Activated CD4-positive, alpha-beta T cell treated with anti-CD3 and anti-CD28 coated beads for 48 hours (primary cell): Measurements from ENCODE around the gene NR1D1.

Source experiments
- DNase-seq: peaks from one replicate; pipeline ENCODE4 v3.0.0-alpha.2; 2020

Gene NR1D1

GRCh38 chr17:40074175-40074512 lies 26.2 kb downstream of the NR1D1 start:
- DNase-seq, result no peak

- no peak for DNase-seq
Observed at GRCh38 chr17:40073454-40074174, 26.8 kb downstream of the NR1D1 start.

GRCh38 chr17:40072735-40073346 lies 27.5 kb downstream of the NR1D1 start:
- no peak for DNase-seq

GRCh38 chr17:40072040-40072734 lies 28.2 kb downstream of the NR1D1 start:
- no peak for DNase-seq

- DNase-seq, result no peak
Observed at GRCh38 chr17:40071313-40072039, 28.9 kb downstream of the NR1D1 start.

- DNase-seq, result no peak
Observed at GRCh38 chr17:40070709-40071312, 29.6 kb downstream of the NR1D1 start.

- DNase-seq, result peak; percentile 41
Observed at GRCh38 chr17:40069751-40070708, 30.4 kb downstream of the NR1D1 start.

GRCh38 chr17:40068917-40069750 lies 31.3 kb downstream of the NR1D1 start:
- DNase-seq, result peak; percentile 87

GRCh38 chr17:40068584-40068916 lies 31.8 kb downstream of the NR1D1 start:
- no peak for DNase-seq

GRCh38 chr17:40068129-40068581 lies 32.2 kb downstream of the NR1D1 start:
- no peak for DNase-seq

GRCh38 chr17:40067710-40068109 lies 32.7 kb downstream of the NR1D1 start:
- DNase-seq, result no peak

- no peak for DNase-seq
Observed at GRCh38 chr17:40065769-40066510, 34.4 kb downstream of the NR1D1 start.

- DNase-seq, result no peak
Observed at GRCh38 chr17:40064971-40065768, 35.2 kb downstream of the NR1D1 start.

- DNase-seq, result peak; percentile 36
Observed at GRCh38 chr17:40063901-40064531, 36.4 kb downstream of the NR1D1 start.

GRCh38 chr17:40063187-40063771 lies 37.1 kb downstream of the NR1D1 start:
- DNase-seq, result peak; percentile 37

GRCh38 chr17:40062329-40063186 lies 37.8 kb downstream of the NR1D1 start, which contains the start of gene THRA:
TSS of gene THRA (plus strand) at chr17:40062965. CDS start at chr17:40074489, 11,524 bp downstream.
- DNase-seq, result peak; percentile 68

- DNase-seq, result no peak
Observed at GRCh38 chr17:40061609-40062038, 38.8 kb downstream of the NR1D1 start.
